ENCODE data around the gene CATSPER3.

CATSPER3 gene

DNA sequence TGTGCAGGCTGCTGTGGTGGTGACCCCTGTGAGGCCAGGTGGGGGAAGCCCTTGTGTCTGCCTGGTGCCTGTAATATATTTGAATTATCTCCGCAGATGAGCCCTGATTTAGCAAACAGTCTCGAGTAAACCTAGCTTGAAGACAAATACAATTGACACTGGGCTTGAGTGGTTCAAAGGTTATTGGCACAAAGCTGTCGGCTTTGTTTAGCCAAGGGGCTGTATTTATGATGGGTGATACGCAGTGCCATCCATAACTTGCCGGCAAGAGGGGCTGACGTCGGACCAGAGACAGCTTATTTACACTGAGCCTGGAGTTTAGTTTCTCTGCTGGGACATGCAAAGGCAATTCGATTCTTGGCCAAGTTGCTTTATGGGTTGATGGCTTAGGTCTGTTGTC lies 86.3 kb downstream of the CATSPER3 start:
- Histone ChIP-seq H3K4me1 (no peaks in the 10 kb centered on the region), H3K27me3 (peaks cover 8% of the 10 kb centered on the region; the same call in 1 of the 2 replicates), H3K9me3 (no peaks in the 10 kb centered on the region), H3K4me3 (ENCODE audit: low read depth, low read length) (no peak overlapping the region), H3K36me3 (no peaks in the 10 kb centered on the region)
- TF ChIP-seq, protein P1, sequence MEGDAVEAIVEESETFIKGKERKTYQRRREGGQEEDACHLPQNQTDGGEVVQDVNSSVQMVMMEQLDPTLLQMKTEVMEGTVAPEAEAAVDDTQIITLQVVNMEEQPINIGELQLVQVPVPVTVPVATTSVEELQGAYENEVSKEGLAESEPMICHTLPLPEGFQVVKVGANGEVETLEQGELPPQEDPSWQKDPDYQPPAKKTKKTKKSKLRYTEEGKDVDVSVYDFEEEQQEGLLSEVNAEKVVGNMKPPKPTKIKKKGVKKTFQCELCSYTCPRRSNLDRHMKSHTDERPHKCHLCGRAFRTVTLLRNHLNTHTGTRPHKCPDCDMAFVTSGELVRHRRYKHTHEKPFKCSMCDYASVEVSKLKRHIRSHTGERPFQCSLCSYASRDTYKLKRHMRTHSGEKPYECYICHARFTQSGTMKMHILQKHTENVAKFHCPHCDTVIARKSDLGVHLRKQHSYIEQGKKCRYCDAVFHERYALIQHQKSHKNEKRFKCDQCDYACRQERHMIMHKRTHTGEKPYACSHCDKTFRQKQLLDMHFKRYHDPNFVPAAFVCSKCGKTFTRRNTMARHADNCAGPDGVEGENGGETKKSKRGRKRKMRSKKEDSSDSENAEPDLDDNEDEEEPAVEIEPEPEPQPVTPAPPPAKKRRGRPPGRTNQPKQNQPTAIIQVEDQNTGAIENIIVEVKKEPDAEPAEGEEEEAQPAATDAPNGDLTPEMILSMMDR (IDR thresholded peaks at IDR 0.05; ENCODE audit: low read depth, low read length) = no peak
- DNase-seq = no peak

DNA sequence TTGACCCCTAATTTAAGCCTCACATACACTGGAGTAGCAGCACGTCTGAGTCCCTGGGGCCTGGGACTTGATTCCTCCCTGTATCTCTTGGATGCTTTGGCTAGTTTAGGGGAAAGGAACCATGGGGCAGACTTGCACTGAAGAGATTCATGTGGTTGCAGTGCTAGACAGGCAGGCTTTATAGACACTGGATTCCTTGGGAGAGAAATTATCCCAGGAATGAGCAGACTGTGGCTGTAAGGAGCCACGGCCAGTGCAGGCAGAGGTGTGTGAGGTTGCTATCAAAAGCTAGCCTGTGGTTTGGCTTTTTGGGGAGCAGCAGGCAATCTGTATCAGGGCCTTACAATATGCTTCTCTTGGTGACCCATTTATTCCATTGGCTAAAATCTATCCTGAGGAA lies 86.8 kb downstream of the CATSPER3 start:
- TF ChIP-seq, protein P1 (IDR thresholded peaks at IDR 0.05; ENCODE audit: low read depth, low read length) = no peak
- Histone ChIP-seq H3K4me3 (ENCODE audit: low read depth, low read length) (no peak overlapping the region), H3K36me3 (no peaks in the 10 kb centered on the region), H3K4me1 (no peaks in the 10 kb centered on the region), H3K9me3 (no peaks in the 10 kb centered on the region), H3K27me3 (peaks cover 8% of the 10 kb centered on the region; the same call in 1 of the 2 replicates)
- DNase-seq = no peak

DNA sequence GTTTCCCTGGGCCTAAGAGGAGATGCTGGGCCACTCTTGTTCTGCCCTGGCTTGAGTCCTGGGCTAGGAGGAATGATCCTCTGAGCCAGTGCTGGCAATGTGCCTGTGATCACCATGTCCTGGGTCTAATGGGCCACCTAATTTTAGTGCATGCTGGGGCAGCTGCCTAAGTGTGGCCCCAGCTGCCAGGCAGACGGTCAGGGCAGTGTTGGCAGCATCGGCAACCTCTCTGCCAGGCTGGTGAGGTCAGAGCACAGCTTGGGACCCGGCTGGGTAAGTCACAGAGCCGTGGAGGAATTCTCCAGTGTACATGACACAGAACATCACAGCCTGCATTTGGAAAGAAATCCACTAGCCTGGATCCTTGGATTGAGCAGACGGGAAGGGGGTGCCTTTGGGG lies 87.7 kb downstream of the CATSPER3 start:
- Histone ChIP-seq H3K4me3 (ENCODE audit: low read depth, low read length) (no peak overlapping the region), H3K9me3 (no peaks in the 10 kb centered on the region), H3K4me1 (no peaks in the 10 kb centered on the region), H3K27me3 (peaks cover 6% of the 10 kb centered on the region; the same call in 1 of the 2 replicates), H3K36me3 (no peaks in the 10 kb centered on the region)
- TF ChIP-seq, protein P1 (IDR thresholded peaks at IDR 0.05; ENCODE audit: low read depth, low read length) = no peak
- DNase-seq = no peak

DNA sequence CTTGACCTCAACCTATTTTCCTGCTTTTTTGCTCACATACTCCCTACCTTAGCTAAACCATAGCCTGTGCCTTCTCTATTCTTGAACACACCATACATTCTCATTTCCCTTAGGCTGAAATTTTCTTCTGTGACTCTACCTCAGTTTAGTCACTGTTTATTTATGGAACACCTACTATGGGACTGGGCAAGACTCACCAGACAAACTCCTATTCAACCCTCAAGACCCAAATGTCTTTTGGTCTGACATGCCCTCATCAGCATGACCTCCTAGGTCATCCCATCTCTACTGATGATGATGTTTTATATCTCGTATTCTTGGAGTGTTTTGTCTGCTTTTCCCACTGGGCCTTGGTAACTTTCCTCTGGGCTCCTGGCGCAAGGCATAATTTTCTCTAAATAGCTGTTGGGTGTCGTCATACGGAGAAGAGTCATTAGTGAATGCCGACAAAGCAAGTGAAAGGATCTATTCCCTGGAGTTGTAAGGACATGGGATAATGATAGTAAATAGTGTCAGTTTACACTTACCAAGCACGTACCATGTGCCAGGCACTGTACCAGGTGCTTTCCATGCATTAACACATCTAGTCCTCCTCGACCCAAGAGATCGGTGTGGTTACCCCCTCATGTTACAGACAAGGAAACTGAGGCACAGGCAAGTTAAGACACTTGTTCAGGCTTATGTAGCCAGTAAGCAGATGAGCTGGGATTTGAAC lies 88.8 kb downstream of the CATSPER3 start:
- Histone ChIP-seq H3K9me3 (no peaks in the 10 kb centered on the region), H3K4me1 (no peaks in the 10 kb centered on the region), H3K4me3 (ENCODE audit: low read depth, low read length) (no peak overlapping the region), H3K27me3 (no peaks in the 10 kb centered on the region), H3K36me3 (no peaks in the 10 kb centered on the region)
- DNase-seq = no peak
- TF ChIP-seq, protein P1 (IDR thresholded peaks at IDR 0.05; ENCODE audit: low read depth, low read length) = no peak

DNA sequence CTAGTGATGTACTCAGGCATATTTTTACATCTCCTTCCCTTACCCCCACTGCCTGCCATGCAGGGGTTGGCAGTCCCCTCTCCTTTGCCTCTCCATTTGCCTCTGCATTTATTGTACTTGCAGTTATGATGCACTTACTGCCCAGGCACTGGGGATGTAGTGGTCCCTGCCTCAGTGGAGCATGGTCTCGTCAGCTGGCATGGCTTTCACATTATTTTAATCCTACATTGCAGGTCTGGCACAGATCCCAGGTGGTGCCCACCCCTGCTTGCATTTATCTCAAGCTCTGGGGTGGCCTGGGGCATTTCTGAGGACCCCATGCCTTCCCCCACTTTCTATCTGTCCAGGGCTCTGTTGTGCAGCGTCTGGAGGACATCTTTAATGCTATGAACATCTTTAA lies 89.5 kb downstream of the CATSPER3 start:
- TF ChIP-seq, protein P1 (IDR thresholded peaks at IDR 0.05; ENCODE audit: low read depth, low read length) = no peak
- Histone ChIP-seq H3K4me1 (no peaks in the 10 kb centered on the region), H3K9me3 (no peaks in the 10 kb centered on the region), H3K27me3 (no peaks in the 10 kb centered on the region), H3K4me3 (ENCODE audit: low read depth, low read length) (no peak overlapping the region), H3K36me3 (no peaks in the 10 kb centered on the region)
- no peak for DNase-seq

DNA sequence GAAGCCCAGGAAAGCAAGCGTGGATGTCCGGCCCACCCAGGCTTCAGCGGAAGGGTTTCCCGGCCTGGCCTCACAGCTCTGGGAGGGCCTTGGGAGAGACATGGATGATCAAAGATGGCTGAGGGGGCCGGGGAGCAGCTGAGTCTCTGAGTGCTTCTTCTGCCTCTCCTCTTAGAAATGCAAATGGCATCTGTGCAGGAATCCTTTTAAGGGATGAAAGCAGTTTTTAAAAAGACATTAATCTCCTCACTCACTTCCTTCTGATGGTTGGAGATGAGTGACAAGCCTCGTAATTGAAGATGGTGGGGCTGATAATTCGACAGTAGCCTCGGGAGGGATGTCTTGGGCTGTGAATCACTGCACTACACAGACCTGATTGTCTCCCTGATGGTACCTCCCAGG lies 90.6 kb downstream of the CATSPER3 start:
- Histone ChIP-seq H3K4me3 (ENCODE audit: low read depth, low read length) (no peak overlapping the region), H3K4me1 (no peaks in the 10 kb centered on the region), H3K36me3 (no peaks in the 10 kb centered on the region), H3K9me3 (no peaks in the 10 kb centered on the region), H3K27me3 (no peaks in the 10 kb centered on the region)
- TF ChIP-seq, protein P1 (IDR thresholded peaks at IDR 0.05; ENCODE audit: low read depth, low read length) = no peak
- no peak for DNase-seq
